RPMI8226 (cell line): ENCODE results near the gene CHST6.
A peak's percentile ranks its signal among the peaks of the same experiment; 100 is the strongest.
"Not testable (repeated sequence)": the region's sequence is repeated elsewhere in the genome, so short reads cannot be mapped to it uniquely, and the experiment has no call there.

Experiments
- DNase-seq: peaks from one replicate; pipeline ENCODE4 v3.0.0-alpha.2; 2015

The CHST6 gene

DNA sequence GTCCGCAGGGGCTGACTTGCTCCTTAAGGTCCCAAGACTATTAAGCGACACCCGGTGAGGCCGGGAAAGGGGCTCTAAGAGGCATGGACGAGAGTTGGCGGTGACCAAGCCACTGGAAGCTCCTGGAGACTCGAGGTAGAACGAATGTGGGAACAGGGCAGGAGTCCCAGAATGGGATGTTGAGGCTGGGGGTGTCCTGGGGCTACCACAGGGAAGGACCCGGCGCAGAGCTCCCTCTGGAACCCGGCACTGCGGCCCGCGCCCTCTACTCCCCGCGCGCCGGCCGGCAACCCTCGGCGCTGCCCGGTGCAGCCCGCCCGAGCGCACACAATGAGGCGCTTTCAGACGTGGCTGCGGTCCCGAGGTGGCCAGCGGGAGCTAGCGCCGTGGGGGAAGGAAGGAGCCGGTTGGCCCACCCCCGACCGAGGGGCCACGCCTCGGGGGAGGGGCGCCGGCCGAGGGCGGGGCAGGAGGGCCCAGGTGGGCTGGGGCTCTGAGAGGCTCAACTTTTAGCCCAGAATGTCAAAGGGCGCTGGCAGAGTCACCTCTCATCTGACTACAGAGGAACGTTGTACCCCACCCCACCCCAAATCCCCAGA lies at the start of gene CHST6:
Gene CHST6, minus strand, starts transcription at position 366 of the 599 bp plus-strand sequence. CDS start 15,613 bp downstream, outside the sequence.
- DNase-seq = peak; percentile 40

DNA sequence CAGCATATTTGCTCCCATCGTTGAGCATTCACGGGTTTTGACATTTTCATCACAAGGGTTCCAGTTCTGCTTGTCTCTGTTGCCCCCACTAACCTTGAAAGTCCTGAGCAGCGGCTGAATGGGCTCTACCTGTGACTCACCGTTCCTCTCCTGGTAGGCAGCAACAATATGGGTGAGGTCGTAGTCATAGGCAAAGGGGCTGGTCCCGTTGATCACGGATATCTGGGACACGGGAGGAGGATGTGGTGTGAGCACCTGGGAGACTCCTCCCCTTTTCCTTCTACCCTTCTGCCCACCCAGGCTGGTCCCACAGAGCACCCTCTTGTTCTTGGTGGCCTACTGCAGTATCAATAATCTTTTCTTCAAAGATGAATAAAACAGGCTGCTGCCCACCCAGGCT lies 47.2 kb upstream of the CHST6 start:
- DNase-seq = not testable (repeated sequence)

DNA sequence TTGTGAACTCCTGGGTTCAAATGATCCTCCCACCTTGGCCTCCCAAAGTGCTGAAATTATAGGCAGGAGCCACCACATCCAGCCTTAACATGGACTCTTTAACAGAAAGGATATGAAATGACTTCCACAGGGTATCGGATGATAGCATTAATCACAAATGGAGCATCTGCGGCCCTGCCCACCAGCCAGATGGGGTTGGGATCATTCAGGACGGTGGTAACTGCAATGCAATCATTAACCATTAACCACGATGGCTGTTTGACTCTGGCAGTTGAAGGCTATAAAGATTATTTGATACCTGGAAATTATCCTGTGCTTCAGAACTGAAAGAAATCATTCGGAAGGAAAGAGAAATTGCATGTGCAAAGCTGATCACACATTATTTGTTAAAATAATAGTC lies 46.0 kb upstream of the CHST6 start:
- DNase-seq = no peak

GRCh38 chr16:75538882-75539565 lies 43.8 kb upstream of the CHST6 start:
- not testable (repeated sequence) for DNase-seq

DNA sequence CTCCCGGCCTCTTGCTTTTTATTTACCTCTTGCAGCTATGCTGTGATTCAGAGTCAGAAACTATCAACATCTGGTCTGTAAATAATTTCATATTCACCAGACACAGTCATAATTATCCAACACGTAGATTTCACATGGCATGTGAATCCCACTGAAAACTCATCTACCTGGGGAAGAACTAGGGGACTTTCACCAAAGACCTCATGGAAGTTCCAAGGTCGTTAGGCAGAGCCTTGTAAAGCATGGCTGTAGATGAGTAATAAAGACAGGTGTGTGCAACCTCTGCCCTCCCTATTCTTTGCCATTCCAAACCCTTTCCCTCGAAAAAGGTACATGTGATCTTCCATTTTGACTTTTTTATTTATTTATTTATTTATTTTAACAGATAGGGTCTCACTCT lies 42.5 kb upstream of the CHST6 start:
- DNase-seq = no peak

- DNase-seq = no peak
Measured at GRCh38 chr16:75535901-75536300, 40.7 kb upstream of the CHST6 start, which contains the start of gene CHST5. Gene CHST5 (minus strand): TSS chr16:75536108. CDS start chr16:75530384, 5,724 bp downstream.

DNA sequence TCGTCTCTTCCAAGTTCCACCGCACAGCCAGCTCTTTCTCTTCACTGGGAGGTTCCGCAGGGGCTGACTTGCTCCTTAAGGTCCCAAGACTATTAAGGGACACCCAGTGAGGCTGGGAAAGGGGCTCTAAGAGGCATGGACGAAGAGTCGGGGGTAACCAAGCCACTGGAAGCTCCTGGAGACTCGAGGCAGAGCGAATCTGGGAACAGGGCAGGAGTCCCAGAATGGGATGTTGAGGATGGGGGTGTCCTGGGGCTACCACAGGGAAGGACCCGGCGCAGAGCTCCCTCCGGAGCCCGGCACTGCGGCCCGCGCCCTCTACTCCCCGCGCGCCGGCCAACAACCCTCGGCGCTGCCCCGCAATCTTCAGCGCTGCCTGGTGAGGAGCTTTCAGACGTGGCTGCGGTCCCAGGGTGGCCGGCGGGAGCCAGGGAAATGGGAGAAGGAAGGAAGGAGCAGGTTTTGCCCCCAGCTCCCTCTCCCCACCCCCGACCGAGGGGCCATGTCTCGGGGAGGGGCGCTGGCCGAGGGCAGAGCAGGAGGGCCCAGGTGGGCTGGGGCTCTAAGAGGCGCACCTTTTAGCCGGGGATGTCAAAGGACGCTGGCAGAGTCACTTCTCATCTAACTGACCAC lies 40.1 kb upstream of the CHST6 start:
- DNase-seq = no peak

GRCh38 chr16:75534560-75535205 lies 39.4 kb upstream of the CHST6 start:
- DNase-seq = no peak

- DNase-seq = no peak
Measured at GRCh38 chr16:75532791-75533190, 37.5 kb upstream of the CHST6 start.

DNA sequence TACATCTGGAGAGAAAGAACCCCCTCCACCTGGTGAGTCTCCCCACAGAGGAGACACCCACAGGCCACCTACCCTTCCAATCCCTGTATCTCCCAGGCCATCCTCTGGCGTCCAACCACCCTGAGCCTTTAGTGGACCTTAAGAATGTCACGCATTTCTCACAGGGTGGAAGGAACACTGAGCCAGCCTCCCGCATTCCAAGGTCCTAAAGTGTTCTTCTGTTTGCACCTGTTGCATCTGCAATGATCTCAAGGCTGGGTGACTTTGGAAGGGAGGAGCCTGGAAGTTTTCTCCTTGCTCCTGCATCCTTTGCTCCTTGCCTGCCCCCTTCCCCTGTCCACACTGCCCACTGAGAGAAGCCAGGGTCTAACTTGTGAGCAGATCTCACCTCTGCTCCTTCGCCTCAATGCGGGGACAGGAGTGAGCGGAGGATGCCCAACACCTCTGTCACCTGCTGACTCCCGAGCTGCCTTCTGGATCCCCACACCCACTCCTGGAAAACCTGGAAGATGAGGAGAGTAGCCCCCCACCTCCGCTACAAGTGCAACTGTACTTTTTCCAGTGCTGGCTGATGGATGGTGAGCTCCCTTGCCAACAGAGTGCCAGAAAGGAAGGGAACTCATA lies 37.0 kb upstream of the CHST6 start:
- DNase-seq = no peak

DNA sequence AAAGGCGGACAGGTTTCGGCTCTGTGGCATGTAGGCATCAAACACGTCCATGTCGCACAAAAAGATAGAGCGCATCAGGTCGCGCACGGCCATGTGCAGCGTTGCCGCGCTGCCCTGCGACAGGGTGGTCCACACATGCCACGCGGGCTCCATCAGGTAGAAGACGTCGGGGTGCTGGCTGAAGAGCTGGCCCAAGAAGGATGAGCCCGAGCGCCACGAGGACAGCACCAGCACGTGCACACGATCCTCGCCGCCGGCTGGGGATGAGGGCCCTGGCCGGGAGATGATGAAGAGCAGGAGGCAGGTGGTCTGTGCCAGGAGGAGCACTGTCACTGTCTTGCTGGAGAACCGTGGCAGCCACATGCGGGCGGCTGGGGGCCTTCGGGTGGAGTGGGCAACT lies 34.7 kb upstream of the CHST6 start:
- DNase-seq = no peak

DNA sequence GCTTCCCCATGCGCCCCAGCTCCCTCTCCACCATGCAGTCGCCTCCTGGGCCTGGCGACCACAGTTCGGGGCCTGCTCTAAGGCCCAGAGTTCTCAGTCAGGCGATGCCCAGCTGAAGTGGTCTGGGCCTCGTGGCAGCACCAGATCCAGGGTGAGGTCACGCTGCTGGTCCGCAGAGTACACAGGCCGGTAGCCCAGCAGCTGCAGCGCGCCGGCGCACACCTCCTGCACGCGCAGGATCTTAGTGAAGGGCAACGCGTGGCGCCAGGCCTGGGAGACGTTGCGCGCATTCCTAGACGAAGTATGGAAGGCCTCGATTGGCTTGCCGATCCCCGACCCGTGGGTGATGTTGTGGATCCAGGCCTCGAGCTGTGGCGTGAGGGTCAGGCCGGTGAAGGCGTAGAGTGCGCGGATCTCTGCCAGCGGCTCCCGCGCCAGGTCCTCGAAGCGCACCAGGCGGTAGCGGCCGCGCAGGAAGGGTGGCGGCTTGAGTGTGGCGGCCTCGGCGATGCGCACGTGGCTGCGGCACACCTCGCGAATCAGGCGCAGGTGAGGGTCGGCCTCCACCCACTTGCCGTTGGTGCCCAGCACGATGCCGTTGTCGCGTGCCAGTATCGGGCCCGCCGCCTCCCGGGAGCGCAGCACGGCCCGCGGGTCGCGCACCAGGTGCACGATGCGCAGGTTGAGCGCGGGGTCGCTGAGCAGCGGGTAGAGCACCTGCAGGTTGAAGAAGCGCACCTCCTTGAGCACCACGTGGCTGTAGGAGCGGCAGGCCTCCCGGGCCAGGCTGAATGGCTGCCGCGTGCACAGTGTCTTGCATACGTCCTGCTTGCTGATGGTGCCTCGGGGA lies 34.0 kb upstream of the CHST6 start:
- DNase-seq = no peak

DNA sequence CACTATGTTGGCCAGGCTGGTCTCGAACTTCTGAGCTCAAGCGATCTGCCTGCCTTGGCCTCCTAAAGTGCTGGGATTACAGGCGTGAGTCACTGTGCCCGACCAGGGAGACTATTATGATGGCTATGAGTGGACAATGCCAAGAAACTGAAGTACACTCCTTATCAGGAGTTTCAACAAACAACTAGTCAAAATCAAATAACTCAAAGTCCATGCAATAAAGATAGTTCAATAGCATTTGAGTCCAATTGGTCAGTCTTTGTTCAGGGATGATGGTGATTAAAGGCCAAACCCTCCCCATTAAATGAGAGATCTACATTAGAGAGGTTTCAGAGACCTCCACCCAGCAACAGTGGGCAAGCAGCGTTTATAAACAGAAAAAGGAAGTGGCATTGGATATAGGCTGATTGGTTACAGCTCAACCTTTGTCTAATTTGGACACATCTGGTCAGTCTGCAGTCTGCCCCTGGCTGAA lies 32.6 kb upstream of the CHST6 start:
- DNase-seq = no peak

GRCh38 chr16:75526032-75526790 lies 31.0 kb upstream of the CHST6 start:
- DNase-seq = no peak

- no peak for DNase-seq
Measured at GRCh38 chr16:75519175-75519574, 23.9 kb upstream of the CHST6 start.

DNA sequence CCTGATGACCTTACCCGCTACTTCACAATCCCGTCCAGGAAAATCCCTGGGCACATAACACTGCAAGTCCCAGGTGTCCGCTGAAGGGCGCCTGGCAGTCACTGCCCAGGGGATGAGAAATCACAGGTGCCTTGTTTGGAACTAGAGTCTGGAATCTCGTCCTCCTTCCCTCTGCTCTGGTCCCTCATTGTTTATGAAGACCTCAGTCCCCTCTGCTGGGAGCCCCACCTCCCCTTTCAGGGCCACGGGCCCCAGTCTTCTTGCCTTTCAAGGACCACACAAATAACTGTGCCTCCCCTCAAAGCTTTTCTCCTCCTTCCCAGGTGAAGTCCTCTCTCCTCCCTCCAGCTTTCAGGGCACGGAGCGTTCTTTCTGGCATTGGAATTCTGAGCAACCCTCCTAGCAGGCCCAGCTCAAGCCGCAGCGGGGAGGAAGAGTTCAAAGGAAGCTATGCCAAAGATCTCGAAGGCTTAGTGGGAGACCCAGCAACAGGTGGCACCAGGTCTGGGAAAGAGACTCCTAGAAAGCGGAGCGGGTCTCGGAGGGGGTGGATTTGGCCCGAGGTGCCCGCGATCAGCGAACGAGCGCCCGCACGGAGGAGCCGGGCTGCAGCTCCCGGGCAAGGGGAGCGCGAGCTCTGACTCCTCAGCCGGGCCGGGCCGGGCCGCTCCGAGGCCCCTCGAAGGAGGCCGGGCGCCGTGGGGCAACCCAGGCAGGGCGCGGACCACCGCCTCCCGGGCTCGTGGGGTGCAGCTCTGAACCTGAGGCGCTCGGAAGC lies 21.1 kb upstream of the CHST6 start:
- DNase-seq = peak; percentile 34

- no peak for DNase-seq
Measured at GRCh38 chr16:75514296-75514695, 19.1 kb upstream of the CHST6 start.

- DNase-seq = no peak
Measured at GRCh38 chr16:75506574-75506973, 11.3 kb upstream of the CHST6 start.

DNA sequence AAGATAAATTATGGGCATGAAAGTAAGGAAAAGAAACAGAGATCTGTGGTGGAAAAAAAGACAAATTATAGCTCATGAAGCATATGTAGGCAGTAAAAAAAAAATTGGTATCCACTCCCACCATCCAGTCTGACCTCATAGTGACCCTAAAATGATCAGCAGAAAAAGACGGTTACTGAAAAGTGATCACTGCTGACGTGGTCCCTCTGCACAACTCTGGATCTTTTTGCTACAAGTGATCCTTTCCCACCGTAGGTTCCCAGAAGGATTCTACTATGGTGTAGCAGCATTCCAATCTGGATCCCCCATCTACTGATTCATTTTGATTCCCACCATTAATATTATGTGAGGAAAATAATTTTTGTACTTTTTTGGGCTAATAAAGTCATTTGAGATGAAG lies 10.9 kb upstream of the CHST6 start:
- no peak for DNase-seq

GRCh38 chr16:75503801-75504200 lies 8.6 kb upstream of the CHST6 start:
- no peak for DNase-seq
